GM18861 (cell line): ENCODE data around the gene SENP3.

Source experiments
- ATAC-seq: cut with Tn5 transposase; IDR thresholded peaks from one replicate; pipeline ENCODE4 v1.9.1; 2021; ENCODE audit not compliant: unreplicated experiment

Gene SENP3

DNA sequence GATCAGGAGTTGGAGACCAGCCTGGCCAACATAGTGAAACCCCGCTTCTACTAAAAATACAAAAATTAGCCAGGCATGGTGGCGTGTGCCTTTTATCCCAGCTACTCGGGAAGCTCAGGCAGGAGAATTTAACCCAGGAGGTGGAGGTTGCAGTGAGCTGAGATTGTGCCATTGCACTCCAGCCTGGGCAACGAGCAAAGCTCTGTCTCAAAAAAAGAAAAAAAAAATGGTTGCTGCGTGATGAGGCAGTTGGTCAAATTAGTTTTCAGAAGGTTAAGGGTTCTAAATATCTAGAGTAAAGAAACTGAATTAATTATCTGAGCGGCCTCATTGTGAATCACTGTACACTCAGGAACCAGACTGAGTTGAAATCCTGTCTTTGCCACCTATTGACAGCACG lies 14.2 kb downstream of the SENP3 start:
- ATAC-seq, result no peak

DNA sequence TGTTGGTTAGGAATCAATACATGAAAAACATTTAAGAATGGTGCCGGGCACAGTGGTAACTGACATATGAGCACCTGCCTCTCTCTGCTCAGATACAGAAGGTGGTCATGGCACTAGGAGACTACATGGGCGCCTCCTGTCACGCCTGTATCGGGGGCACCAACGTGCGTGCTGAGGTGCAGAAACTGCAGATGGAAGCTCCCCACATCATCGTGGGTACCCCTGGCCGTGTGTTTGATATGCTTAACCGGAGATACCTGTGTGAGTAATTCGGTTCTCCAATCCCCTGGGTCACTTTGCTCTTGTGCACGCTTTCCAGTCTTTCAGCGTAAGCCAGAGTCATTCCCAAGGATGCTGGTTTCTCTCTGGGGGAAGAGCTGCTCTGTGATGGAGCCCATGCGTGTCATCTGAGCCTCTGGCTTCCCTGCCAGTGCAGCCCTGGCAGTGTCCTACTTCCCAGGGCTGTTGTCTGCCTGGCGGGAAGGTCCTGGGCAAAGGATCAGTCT lies 14.8 kb downstream of the SENP3 start:
- no peak for ATAC-seq

GRCh38 chr17:7577327-7578199 lies 15.8 kb downstream of the SENP3 start:
- ATAC-seq, result no peak

- no peak for ATAC-seq
Measured at GRCh38 chr17:7579001-7579833, 17.5 kb downstream of the SENP3 start, which contains the start of gene CD68. Gene CD68 (plus strand): TSS chr17:7579638. CDS start chr17:7579678, 40 bp downstream.

DNA sequence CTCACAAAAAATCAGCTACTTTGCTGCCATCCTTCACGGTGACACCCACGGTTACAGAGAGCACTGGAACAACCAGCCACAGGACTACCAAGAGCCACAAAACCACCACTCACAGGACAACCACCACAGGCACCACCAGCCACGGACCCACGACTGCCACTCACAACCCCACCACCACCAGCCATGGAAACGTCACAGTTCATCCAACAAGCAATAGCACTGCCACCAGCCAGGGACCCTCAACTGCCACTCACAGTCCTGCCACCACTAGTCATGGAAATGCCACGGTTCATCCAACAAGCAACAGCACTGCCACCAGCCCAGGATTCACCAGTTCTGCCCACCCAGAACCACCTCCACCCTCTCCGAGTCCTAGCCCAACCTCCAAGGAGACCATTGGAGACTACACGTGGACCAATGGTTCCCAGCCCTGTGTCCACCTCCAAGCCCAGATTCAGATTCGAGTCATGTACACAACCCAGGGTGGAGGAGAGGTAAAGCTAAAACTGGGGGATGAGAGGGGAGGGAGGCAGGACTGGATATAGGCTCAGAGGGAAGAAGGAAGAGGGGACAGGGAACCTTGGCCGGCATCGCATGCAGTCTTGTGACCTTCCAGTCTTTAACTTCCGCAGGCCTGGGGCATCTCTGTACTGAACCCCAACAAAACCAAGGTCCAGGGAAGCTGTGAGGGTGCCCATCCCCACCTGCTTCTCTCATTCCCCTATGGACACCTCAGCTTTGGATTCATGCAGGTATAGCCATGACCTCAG lies 18.3 kb downstream of the SENP3 start:
- no peak for ATAC-seq

GRCh38 chr17:7580604-7581575 lies 19.2 kb downstream of the SENP3 start:
- no peak for ATAC-seq

GRCh38 chr17:7582396-7583252 lies 20.9 kb downstream of the SENP3 start:
- no peak for ATAC-seq

- peak; percentile 50 for ATAC-seq
Measured at GRCh38 chr17:7583253-7584109, 21.8 kb downstream of the SENP3 start, which contains the start of gene MPDU1. Gene MPDU1 (plus strand): TSS chr17:7583852. CDS start chr17:7583863, 11 bp downstream.

GRCh38 chr17:7586673-7587419 lies 25.1 kb downstream of the SENP3 start:
- no peak for ATAC-seq

DNA sequence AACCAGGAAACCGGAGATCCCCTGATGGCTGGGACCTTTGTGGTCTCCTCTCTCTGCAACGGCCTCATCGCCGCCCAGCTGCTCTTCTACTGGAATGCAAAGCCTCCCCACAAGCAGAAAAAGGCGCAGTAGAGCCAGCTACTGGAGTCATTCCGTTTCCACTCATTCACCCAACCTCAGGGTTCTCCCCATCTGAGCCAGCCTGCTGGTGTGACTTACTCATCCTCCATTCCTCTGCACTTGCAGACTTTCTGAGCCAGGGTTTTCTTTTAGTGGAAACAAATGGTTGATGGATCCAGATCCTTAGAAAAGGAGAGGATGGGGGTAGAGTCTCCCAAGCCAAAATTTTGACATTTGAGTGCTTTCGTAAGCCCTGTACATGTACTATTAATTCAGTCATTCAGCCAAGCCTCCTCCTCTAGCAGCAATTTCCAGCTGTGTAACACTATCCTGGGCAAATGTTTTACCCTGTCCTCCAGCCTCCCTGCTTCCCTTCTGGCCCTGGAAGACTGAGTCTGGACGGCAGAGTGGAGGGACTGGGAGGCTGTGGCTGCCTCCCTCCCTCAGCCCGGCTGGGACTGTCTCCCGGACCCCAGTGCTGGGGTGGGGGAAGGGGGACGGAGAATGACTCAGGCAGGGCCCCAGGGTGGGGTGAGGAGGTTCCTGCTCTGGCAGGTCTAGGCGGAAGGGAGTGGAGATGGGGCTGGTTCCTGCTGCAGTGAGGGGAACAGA lies 25.9 kb downstream of the SENP3 start:
- ATAC-seq, result no peak

GRCh38 chr17:7588553-7589203 lies 27.0 kb downstream of the SENP3 start:
- no peak for ATAC-seq

DNA sequence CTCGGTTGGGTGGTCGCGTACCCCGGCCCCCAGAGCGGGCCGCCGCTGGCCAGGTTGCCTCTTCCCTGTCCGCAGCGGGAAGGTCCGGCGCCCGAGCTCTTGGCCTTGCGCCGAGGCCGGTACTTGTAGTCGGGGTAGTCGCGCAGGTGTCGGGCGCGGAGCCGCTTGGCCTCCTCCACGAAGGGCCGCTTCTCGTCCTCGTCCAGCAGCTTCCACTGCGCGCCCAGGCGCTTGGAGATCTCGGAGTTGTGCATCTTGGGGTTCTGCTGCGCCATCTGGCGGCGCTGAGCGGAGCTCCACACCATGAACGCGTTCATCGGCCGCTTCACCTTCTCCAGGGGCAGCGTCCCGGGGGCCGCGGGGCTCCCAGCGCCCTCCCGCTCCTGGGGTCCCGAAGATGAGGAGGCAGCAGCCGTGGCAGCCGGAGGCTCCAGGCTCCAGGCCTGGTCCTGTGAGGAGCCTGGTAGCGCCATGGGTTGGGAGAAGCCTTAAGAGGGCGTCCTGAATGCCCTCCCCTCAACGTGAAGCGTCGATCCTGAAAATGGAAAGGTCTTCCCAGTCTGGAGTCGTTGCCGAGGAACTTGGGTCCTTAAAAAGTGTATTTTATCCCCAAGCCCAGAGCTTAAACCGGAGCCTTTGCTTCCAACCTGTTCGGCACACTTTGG lies 27.6 kb downstream of the SENP3 start:
- ATAC-seq, result no peak

- ATAC-seq, result no peak
Measured at GRCh38 chr17:7589891-7590691, 28.4 kb downstream of the SENP3 start, which contains the start of gene SOX15. Gene SOX15 (minus strand): TSS chr17:7590094. CDS start chr17:7589676, 418 bp downstream.

GRCh38 chr17:7590743-7591142 lies 29.0 kb downstream of the SENP3 start:
- no peak for ATAC-seq
